ENCODE measurements around the gene MIB2.

- TF ChIP-seq CTCF (IDR thresholded peaks at IDR 0.05) (no peak), POLR2A (IDR thresholded peaks at IDR 0.05) (no peak), EP300 (IDR thresholded peaks at IDR 0.05) (no peak)
Observed at GRCh38 chr1:1627261-1627828, 12.0 kb downstream of the MIB2 start.

All from stomach (tissue), 4 donors.